GM12874 (cell line): ENCODE data around the gene PEMT.

Source experiments
- CTCF ChIP-seq: IDR thresholded peaks from 2 replicates; pipeline ENCODE4 v1.5.1; 2011; ENCODE audit warnings: low read depth, mild to moderate bottlenecking, control low read depth, low read length, moderate library complexity; ENCODE audit not compliant: insufficient read depth

Gene PEMT

GRCh38 chr17:17493249-17493985 lies 98.1 kb downstream of the PEMT start:
- no peak for TF ChIP-seq CTCF

- no peak for TF ChIP-seq CTCF
Measured at GRCh38 chr17:17492571-17492970, 98.9 kb downstream of the PEMT start.

GRCh38 chr17:17492085-17492484 lies 99.4 kb downstream of the PEMT start:
- no peak for TF ChIP-seq CTCF

GRCh38 chr17:17491546-17491988 lies 99.9 kb downstream of the PEMT start:
- no peak for TF ChIP-seq CTCF

- no peak for TF ChIP-seq CTCF
Measured at GRCh38 chr17:17491031-17491471, 100.5 kb downstream of the PEMT start.

GRCh38 chr17:17487998-17488397 lies 103.5 kb downstream of the PEMT start:
- no peak for TF ChIP-seq CTCF

- no peak for TF ChIP-seq CTCF
Measured at GRCh38 chr17:17485420-17485819, 106.1 kb downstream of the PEMT start.
